Measurements from ENCODE around the gene TENM3.
"Not testable (repeated sequence)": the region's sequence is repeated elsewhere in the genome, so short reads cannot be mapped to it uniquely, and the experiment has no call there.

TENM3 gene

GRCh38 chr4:182236186-182236585 is 7.0 kb upstream of the TENM3 start:
- no peak overlapping the region for H3K27ac ChIP-seq
- TF ChIP-seq ZFX (IDR thresholded peaks at IDR 0.05) (no peak), CTCF (conservative IDR thresholded peaks at IDR 0.05) (no peak)

- not testable (repeated sequence) for H3K27ac ChIP-seq
Observed at GRCh38 chr4:182237010-182237409, 6.2 kb upstream of the TENM3 start.

- no peak overlapping the region for H3K27ac ChIP-seq
- TF ChIP-seq ZFX (IDR thresholded peaks at IDR 0.05) (no peak), CTCF (conservative IDR thresholded peaks at IDR 0.05) (no peak)
Observed at GRCh38 chr4:182238355-182238931, 4.8 kb upstream of the TENM3 start.

GRCh38 chr4:182240161-182241130 is 2.8 kb upstream of the TENM3 start:
- H3K27ac ChIP-seq = no peak overlapping the region

GRCh38 chr4:182242260-182242659 is 942 bp upstream of the TENM3 start:
- H3K27ac ChIP-seq = not testable (repeated sequence)

More at GRCh38 chr4:182240161-182241130, 2.8 kb upstream of the TENM3 start:
- no peak for TF ChIP-seq ZFX (IDR thresholded peaks at IDR 0.05)
- no peak for TF ChIP-seq CTCF (conservative IDR thresholded peaks at IDR 0.05)

- TF ChIP-seq CTCF (conservative IDR thresholded peaks at IDR 0.05) = no peak
- TF ChIP-seq ZFX (IDR thresholded peaks at IDR 0.05) = no peak
- H3K27ac ChIP-seq = no peak overlapping the region
Observed at GRCh38 chr4:182242787-182243186, 415 bp upstream of the TENM3 start.

- TF ChIP-seq CTCF (conservative IDR thresholded peaks at IDR 0.05) (no peak), ZFX (IDR thresholded peaks at IDR 0.05) (no peak)
- H3K27ac ChIP-seq = no peak overlapping the region
Observed at GRCh38 chr4:182245041-182245440, 1.8 kb downstream of the TENM3 start.

- no peak overlapping the region for H3K27ac ChIP-seq
- TF ChIP-seq CTCF (conservative IDR thresholded peaks at IDR 0.05) (no peak), ZFX (IDR thresholded peaks at IDR 0.05) (no peak)
Observed at GRCh38 chr4:182245541-182246215, 2.5 kb downstream of the TENM3 start.

All from C4-2B (cell line).